GM18526 (cell line): Measurements from ENCODE around the gene CDC23.

Experiments used
- POLR2A ChIP-seq: IDR thresholded peaks from 3 replicates; pipeline ENCODE4 v1.6.1; 2011; ENCODE audit not compliant: insufficient read length; ENCODE audit errors: extremely low read depth

CDC23 gene

GRCh38 chr5:138213161-138214029 lies at the start of gene CDC23:
Gene CDC23, minus strand, starts transcription at chr5:138213323. Its CDS starts 11 bp downstream, at chr5:138213312.
- TF ChIP-seq POLR2A = peak; percentile 81

- TF ChIP-seq POLR2A = no peak
Observed at GRCh38 chr5:138258704-138259292, 45.7 kb upstream of the CDC23 start.

GRCh38 chr5:138257583-138257982 lies 44.5 kb upstream of the CDC23 start:
- no peak for TF ChIP-seq POLR2A

GRCh38 chr5:138252944-138253343 lies 39.8 kb upstream of the CDC23 start:
- TF ChIP-seq POLR2A = no peak

GRCh38 chr5:138246822-138247221 lies 33.7 kb upstream of the CDC23 start:
- TF ChIP-seq POLR2A = no peak

- no peak for TF ChIP-seq POLR2A
Observed at GRCh38 chr5:138246334-138246733, 33.2 kb upstream of the CDC23 start.

GRCh38 chr5:138245717-138246116 lies 32.6 kb upstream of the CDC23 start:
- no peak for TF ChIP-seq POLR2A

- no peak for TF ChIP-seq POLR2A
Observed at GRCh38 chr5:138243794-138244193, 30.7 kb upstream of the CDC23 start.

DNA sequence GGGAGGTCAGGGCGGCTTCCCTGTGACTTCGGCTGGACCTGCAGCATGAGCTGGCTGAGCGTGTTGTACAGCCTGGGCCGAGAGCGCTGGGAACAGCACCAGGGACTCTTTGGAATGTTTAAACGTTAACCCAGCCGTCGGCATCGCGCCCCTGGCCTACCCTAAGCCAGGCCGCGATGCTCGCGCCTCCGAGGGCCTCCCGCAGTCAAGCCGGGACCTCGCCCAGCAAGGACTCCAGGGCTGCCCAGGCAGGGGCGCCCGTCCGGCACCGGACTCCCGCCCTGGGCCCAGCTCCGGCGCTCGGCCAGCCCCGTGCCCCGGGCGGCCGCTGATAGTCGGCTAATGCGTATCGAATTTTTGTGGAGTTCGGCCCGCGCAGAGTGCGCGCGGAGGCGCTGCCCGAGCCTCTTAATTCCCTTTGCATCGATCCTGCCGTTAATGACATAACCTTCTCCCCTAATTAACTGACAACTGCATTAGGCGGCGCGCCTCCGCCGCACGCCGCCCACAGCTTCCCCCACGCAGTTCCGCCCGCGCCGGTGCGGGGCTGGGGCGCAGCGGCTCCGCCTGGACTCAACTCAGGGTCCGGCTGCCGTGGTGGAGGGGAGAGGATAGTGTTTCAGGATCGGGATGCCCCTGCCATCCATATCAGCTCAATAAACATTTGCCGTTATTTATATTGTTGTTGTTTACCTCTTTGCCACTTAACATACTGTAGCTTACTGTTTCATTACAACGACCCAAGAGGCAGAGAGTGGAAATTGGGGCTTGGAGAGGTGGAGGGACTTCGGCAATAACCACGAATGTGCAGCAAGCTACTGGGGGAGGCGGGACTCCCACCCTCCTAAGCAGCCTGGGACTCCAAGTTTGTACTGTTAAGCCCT lies 28.8 kb upstream of the CDC23 start:
- no peak for TF ChIP-seq POLR2A

GRCh38 chr5:138240650-138241385 lies 27.7 kb upstream of the CDC23 start:
- TF ChIP-seq POLR2A = no peak

GRCh38 chr5:138238034-138238433 lies 24.9 kb upstream of the CDC23 start:
- no peak for TF ChIP-seq POLR2A

DNA sequence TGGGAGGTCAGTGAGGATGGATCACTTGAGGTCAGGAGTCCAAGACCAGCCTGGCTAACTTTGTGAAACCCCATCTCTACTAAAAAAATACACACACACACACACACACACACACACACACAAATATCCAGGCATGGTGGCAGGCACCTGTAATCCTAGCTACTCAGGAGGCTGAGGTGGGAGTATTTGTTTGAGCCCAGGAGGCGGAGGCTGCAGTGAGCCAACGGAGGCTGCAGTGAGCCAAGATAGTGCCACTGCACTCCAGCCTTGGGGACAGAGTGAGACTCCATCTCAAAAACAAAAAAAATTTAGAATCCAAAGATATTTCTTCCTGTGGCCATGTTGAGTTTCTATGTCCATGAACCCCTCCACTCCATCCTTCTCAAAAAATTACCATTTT lies 21.5 kb upstream of the CDC23 start:
- no peak for TF ChIP-seq POLR2A

DNA sequence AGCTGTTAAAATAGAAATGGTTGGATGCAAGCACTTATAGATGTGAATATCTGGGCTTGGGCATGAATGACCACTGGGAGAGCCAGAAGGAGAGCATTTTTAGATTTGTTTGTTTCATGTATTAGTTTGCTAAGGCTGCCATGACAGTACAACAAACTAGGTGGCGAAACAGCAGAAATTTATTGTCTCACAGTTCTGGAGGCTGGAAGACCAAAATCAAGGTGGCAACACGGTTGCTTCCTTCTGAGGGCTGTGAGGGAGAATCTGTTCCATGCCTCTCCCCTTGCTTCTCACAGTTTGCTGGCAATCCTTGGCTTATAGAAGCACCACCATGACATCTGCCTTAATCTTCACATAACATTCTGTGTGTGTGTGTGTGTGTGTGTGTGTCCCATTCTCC lies 20.2 kb upstream of the CDC23 start:
- no peak for TF ChIP-seq POLR2A

GRCh38 chr5:138230981-138231589 lies 18.0 kb upstream of the CDC23 start:
- no peak for TF ChIP-seq POLR2A
